BE2C (cell line): ENCODE measurements around the gene BCOR.

Experiments used
- DNase-seq: peaks from one replicate; pipeline ENCODE4 v3.0.0-alpha.2; 2020
- H3K27me3 ChIP-seq: fragments of 250-450 bp; sonication (Bioruptor Pico); 2 replicates; pipeline ENCODE4 v1.5.1; 2020; ENCODE audit warnings: mild to moderate bottlenecking
- H3K36me3 ChIP-seq: fragments of 250-450 bp; sonication (Bioruptor Pico); 2 replicates; pipeline ENCODE4 v1.5.1; 2020; ENCODE audit warnings: mild to moderate bottlenecking
- H3K4me1 ChIP-seq: fragments of 250-450 bp; sonication (Bioruptor Pico); 2 replicates; pipeline ENCODE4 v1.5.1; 2020
- H3K4me3 ChIP-seq: 2 replicates; pipeline ENCODE4 v1.5.1; 2011; ENCODE audit warnings: low read depth, low read length
- H3K9me3 ChIP-seq: fragments of 250-450 bp; sonication (Bioruptor Pico); 2 replicates; pipeline ENCODE4 v1.5.1; 2020
- CTCF ChIP-seq: IDR thresholded peaks from 2 replicates; pipeline ENCODE4 v1.5.1; 2012; ENCODE audit warnings: mild to moderate bottlenecking, low read depth, low read length

BCOR gene

DNA sequence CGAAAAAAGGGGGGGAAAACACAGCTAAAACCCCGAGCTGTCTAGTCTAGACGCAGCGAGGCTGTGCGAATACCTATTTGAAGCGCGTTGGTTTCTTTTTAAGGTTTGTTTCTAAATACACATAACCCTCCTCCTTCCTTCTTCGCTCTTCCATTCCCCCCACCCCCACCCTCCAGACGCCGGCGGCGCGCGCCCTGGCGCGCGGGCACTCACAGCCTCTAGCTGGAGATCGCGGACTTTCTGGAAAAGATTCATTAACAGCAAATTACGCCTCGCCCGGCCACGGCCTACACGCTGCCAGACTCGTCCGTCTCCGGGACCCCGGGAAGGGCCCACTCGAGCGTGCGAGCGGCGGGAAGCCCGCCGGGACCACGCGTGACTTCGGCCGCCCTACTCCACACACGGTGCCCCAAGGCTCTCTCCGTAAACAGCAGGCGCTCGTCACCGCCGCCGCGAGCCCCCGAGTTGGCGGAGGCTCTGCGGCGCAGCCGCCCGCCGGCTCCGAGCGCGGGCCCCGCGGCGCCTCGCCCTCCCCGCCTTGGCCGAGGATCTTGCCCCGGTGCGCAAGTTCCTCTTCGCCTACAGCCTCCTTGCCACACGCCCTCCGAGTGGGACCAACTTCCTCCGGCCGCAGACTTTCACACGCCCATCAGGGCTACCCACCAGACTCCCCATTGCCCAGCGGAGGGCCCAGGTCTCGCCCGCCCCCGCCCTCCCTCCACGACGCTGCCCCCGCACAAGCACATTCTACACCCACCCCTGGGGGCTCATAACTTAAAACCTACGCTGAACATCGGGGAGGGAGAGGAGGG lies 2.0 kb downstream of the BCOR start:
- Histone ChIP-seq H3K4me3 (peak overlapping the region; percentile 67), H3K27me3 (no peaks in the 10 kb centered on the region), H3K9me3 (no peaks in the 10 kb centered on the region), H3K36me3 (no peaks in the 10 kb centered on the region), H3K4me1 (peaks cover 6% of the 10 kb centered on the region; the same call in 1 of the 2 replicates)
- DNase-seq: no peak
- TF ChIP-seq CTCF: no peak

GRCh38 chrX:40094900-40095582 lies 2.7 kb downstream of the BCOR start:
- H3K36me3 ChIP-seq: no peaks in the 10 kb centered on the region
- TF ChIP-seq CTCF: no peak
- H3K27me3 ChIP-seq: no peaks in the 10 kb centered on the region
- H3K4me1 ChIP-seq: peaks cover 6% of the 10 kb centered on the region; the same call in 1 of the 2 replicates
- DNase-seq: no peak
- H3K9me3 ChIP-seq: no peaks in the 10 kb centered on the region
- peak overlapping the region; percentile 67 for H3K4me3 ChIP-seq

- no peaks in the 10 kb centered on the region for H3K27me3 ChIP-seq
- no peaks in the 10 kb centered on the region for H3K9me3 ChIP-seq
- peak; percentile 51 for DNase-seq
- peaks cover 3% of the 10 kb centered on the region; the same call in 1 of the 2 replicates for H3K4me1 ChIP-seq
- H3K36me3 ChIP-seq: no peaks in the 10 kb centered on the region
- no peak for TF ChIP-seq CTCF
- peak overlapping the region; percentile 67 for H3K4me3 ChIP-seq
These were observed 3.5 kb downstream of the BCOR start for GRCh38 chrX:40094041-40094899.

- no peak overlapping the region; the same call in 1 of the 2 replicates for H3K4me3 ChIP-seq
- no peak for TF ChIP-seq CTCF
These were observed 4.2 kb downstream of the BCOR start for GRCh38 chrX:40093586-40093985.

GRCh38 chrX:40092808-40093435 lies 4.8 kb downstream of the BCOR start:
- no peak overlapping the region for H3K4me3 ChIP-seq
- no peaks in the 10 kb centered on the region for H3K36me3 ChIP-seq
- H3K27me3 ChIP-seq: no peaks in the 10 kb centered on the region
- DNase-seq: no peak
- H3K4me1 ChIP-seq: peaks cover 11% of the 10 kb centered on the region; the same call in 1 of the 2 replicates
- H3K9me3 ChIP-seq: no peaks in the 10 kb centered on the region
- no peak for TF ChIP-seq CTCF

More at GRCh38 chrX:40093586-40093985, 4.2 kb downstream of the BCOR start:
- H3K36me3 ChIP-seq: no peaks in the 10 kb centered on the region
- H3K27me3 ChIP-seq: no peaks in the 10 kb centered on the region
- no peaks in the 10 kb centered on the region for H3K9me3 ChIP-seq
- no peak for DNase-seq
- H3K4me1 ChIP-seq: peaks cover 9% of the 10 kb centered on the region; the same call in 1 of the 2 replicates
